ENCODE measurements around the gene CDH12. TPM values are rescaled to one million over a fixed set of nuclear protein-coding genes. Genes with fewer than 3 reads are reported as not detected.
"Not testable (repeated sequence)": the region's sequence is repeated elsewhere in the genome, so short reads cannot be mapped to it uniquely, and the experiment has no call there.

CDH12 gene
- total and polyA plus RNA-seq, 2 donors (not counting 3 experiments of a cell fraction or from before 2014, with no cell fraction given): 0.03 TPM; not detected in 1

DNA sequence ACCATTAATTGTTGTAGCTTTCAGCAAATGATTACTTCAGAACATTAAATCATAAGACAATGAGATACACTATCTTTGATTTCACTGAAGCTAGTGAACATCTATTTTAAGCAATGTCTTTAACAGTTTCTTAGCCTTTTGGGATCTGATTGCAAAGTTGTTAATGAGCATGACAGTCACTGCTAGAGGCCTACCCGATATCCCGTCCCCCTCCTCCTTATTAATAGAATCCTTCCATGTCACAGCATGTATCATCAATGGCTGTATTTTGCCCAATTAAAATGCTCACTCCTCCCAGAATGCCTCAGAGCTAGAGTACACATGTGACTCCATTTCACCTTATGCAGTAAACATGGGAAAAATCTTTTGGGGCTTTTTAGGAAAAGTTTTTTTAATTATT, 852.0 kb downstream of the CDH12 start:
- H3K36me3 ChIP-seq (ENCODE audit: control insufficient read depth in 2 of 2, extremely low read depth in 1 of 2, insufficient read depth in 2 of 2, low read length in 2 of 2); H3K4me1 ChIP-seq (ENCODE audit: control insufficient read depth, extremely low read depth, insufficient read depth, low read length); H4K20me1 ChIP-seq (replicated peaks; ENCODE audit: control insufficient read depth, extremely low read depth, insufficient read depth, low read length); H3K9ac ChIP-seq (replicated peaks; ENCODE audit: extremely low read depth, insufficient read depth, low read length); H3K4me3 ChIP-seq (replicated peaks in 1 of 3; ENCODE audit: insufficient read depth in 1 of 3, low read depth in 1 of 3, low read length in 3 of 3); DNase-seq (ENCODE audit: low read depth, low spot score); H3K27me3 ChIP-seq (ENCODE audit: control insufficient read depth in 2 of 2, insufficient read depth in 2 of 2, low read length in 2 of 2); H3K27ac ChIP-seq (ENCODE audit: insufficient read depth, low read depth, low read length); H3K9me1 ChIP-seq (replicated peaks; ENCODE audit: control insufficient read depth, extremely low read depth, insufficient read depth, low read length); H3K9me3 ChIP-seq (replicated peaks; ENCODE audit: control insufficient read depth, insufficient read depth, low read length); intact Hi-C loops (cut with micrococcal nuclease); BruUV-seq (replicated peaks); CTCF ChIA-PET; H2AFZ ChIP-seq (ENCODE audit: low read depth, low read length); FAIRE-seq; H3K79me2 ChIP-seq (ENCODE audit: control insufficient read depth, insufficient read depth, low read length); dilution Hi-C loops (cut with MboI; ENCODE audit: extremely low pct_ligation_motif_present, low sequenced_read_pairs); H3K4me2 ChIP-seq (ENCODE audit: insufficient read depth, low read length); POLR2A ChIA-PET: not testable (repeated sequence)

DNA sequence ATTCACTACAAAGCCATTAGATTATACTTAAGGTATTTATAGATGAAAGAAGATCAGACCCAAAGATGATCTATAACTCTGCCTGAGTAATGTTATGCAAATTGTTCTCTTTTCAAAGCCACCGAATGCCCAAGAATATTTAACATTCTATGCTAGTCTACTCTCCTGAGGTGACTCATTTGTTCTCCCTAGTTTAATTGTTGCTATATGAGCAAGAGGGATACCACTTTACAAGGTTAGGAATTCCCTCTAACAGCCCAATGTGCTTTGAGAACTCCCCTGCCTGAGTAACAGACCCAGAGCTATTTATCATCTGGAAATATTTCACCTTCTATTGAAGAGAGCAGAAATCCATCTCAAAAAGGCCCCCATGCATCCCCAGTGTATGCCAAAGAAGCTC, 867.3 kb downstream of the CDH12 start:
- H3K9ac ChIP-seq (replicated peaks; ENCODE audit: extremely low read depth, insufficient read depth, low read length); FAIRE-seq; H3K4me3 ChIP-seq (replicated peaks in 1 of 3; ENCODE audit: insufficient read depth in 1 of 3, low read depth in 1 of 3, low read length in 3 of 3); dilution Hi-C loops (cut with MboI; ENCODE audit: extremely low pct_ligation_motif_present, low sequenced_read_pairs); H3K79me2 ChIP-seq (ENCODE audit: control insufficient read depth, insufficient read depth, low read length); CTCF ChIA-PET; H3K27ac ChIP-seq (ENCODE audit: insufficient read depth, low read depth, low read length); H3K4me2 ChIP-seq (ENCODE audit: insufficient read depth, low read length); H3K27me3 ChIP-seq (ENCODE audit: control insufficient read depth in 2 of 2, insufficient read depth in 2 of 2, low read length in 2 of 2); POLR2A ChIA-PET; H3K9me3 ChIP-seq (replicated peaks; ENCODE audit: control insufficient read depth, insufficient read depth, low read length); intact Hi-C loops (cut with micrococcal nuclease); H3K36me3 ChIP-seq (ENCODE audit: control insufficient read depth in 2 of 2, extremely low read depth in 1 of 2, insufficient read depth in 2 of 2, low read length in 2 of 2); H3K9me1 ChIP-seq (replicated peaks; ENCODE audit: control insufficient read depth, extremely low read depth, insufficient read depth, low read length); BruUV-seq (replicated peaks); H2AFZ ChIP-seq (ENCODE audit: low read depth, low read length); DNase-seq (ENCODE audit: low read depth, low spot score); H4K20me1 ChIP-seq (replicated peaks; ENCODE audit: control insufficient read depth, extremely low read depth, insufficient read depth, low read length); H3K4me1 ChIP-seq (ENCODE audit: control insufficient read depth, extremely low read depth, insufficient read depth, low read length): not testable (repeated sequence)

DNA sequence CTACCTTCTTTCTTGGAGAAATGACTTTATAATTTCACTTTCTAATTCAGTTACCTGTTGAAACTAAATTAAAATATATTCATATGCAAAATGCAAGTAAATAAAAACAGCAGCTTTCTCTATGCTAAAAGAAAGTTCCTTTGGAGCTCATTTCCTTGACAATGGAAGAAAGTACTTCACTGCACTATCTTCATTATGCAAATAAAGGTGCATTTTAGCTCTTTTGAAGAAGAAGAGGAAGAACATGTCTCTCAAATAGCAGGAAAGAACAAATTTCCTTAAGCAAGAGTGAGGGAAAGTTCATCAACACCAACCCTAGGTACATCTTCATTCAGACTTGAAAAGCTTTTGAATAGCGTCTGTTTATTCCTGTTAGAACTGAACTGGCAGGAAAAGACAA, 901.6 kb downstream of the CDH12 start:
- H3K27ac ChIP-seq (ENCODE audit: insufficient read depth, low read depth, low read length); DNase-seq (ENCODE audit: low read depth, low spot score); H3K4me3 ChIP-seq (replicated peaks in 1 of 3; ENCODE audit: insufficient read depth in 1 of 3, low read depth in 1 of 3, low read length in 3 of 3); H3K9me3 ChIP-seq (replicated peaks; ENCODE audit: control insufficient read depth, insufficient read depth, low read length); CTCF ChIA-PET; H4K20me1 ChIP-seq (replicated peaks; ENCODE audit: control insufficient read depth, extremely low read depth, insufficient read depth, low read length); H3K4me1 ChIP-seq (ENCODE audit: control insufficient read depth, extremely low read depth, insufficient read depth, low read length); H3K79me2 ChIP-seq (ENCODE audit: control insufficient read depth, insufficient read depth, low read length); H3K9me1 ChIP-seq (replicated peaks; ENCODE audit: control insufficient read depth, extremely low read depth, insufficient read depth, low read length); H3K9ac ChIP-seq (replicated peaks; ENCODE audit: extremely low read depth, insufficient read depth, low read length); BruUV-seq (replicated peaks); H2AFZ ChIP-seq (ENCODE audit: low read depth, low read length); POLR2A ChIA-PET; H3K36me3 ChIP-seq (ENCODE audit: control insufficient read depth in 2 of 2, extremely low read depth in 1 of 2, insufficient read depth in 2 of 2, low read length in 2 of 2); FAIRE-seq; H3K27me3 ChIP-seq (ENCODE audit: control insufficient read depth in 2 of 2, insufficient read depth in 2 of 2, low read length in 2 of 2); dilution Hi-C loops (cut with MboI; ENCODE audit: extremely low pct_ligation_motif_present, low sequenced_read_pairs); H3K4me2 ChIP-seq (ENCODE audit: insufficient read depth, low read length); intact Hi-C loops (cut with micrococcal nuclease): not testable (repeated sequence)

Measured in endothelial cell of umbilical vein (primary cell).